Endothelial cell of umbilical vein (primary cell): ENCODE measurements around the gene RASGRF2.

ENCODE experiments used
- EZH2 ChIP-seq: IDR thresholded peaks from 2 replicates; pipeline ENCODE4 v1.6.1; 2012; ENCODE audit warnings: borderline replicate concordance, low read depth, mild to moderate bottlenecking, moderate library complexity, low read length, inconsistent platforms; ENCODE audit not compliant: severe bottlenecking
- POLR2A ChIP-seq: IDR thresholded peaks from 2 replicates; pipeline ENCODE4 v1.6.1; 2012; ENCODE audit warnings: low read depth, mild to moderate bottlenecking, control low read depth, low read length
- POLR2AphosphoS5 ChIP-seq: IDR thresholded peaks from 2 replicates; pipeline ENCODE4 v1.6.1; 2012; ENCODE audit warnings: low read depth, mild to moderate bottlenecking, control low read depth, low read length, moderate library complexity; ENCODE audit not compliant: insufficient read depth
- TF ChIP-seq, protein P1 (sequence below), 2 donors: IDR thresholded peaks; 1 replicate in 1 of 2; 2 replicates in 1 of 2; pipeline ENCODE4 v1.5.1; 2011; ENCODE audit warnings: low read length in 2 of 2, mild to moderate bottlenecking in 2 of 2, moderate library complexity in 2 of 2, control low read depth in 1 of 2, inconsistent platforms in 1 of 2, low read depth in 1 of 2; ENCODE audit not compliant: insufficient read depth in 1 of 2; ENCODE audit errors: extremely low read depth in 1 of 2

DNA sequence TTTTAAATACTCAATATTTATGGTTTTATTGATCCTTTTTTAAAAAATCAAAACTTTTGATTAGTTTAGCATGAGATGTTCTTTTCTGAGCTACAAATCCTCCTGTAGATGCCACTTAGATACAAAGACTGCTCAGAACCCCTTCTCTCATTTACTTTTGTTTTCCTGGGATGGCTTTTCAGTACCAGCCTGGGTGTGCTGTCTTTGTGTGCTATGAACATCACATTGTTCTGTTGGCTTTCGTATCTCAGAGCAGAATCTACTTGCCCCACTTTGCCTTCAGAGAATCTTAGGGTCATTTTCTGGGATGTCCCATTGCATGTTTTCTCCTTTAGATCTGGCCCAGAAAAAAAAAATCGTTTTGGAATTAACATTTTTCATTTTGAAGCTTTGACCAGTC, 85.9 kb downstream of the RASGRF2 start:
- TF ChIP-seq, protein P1, sequence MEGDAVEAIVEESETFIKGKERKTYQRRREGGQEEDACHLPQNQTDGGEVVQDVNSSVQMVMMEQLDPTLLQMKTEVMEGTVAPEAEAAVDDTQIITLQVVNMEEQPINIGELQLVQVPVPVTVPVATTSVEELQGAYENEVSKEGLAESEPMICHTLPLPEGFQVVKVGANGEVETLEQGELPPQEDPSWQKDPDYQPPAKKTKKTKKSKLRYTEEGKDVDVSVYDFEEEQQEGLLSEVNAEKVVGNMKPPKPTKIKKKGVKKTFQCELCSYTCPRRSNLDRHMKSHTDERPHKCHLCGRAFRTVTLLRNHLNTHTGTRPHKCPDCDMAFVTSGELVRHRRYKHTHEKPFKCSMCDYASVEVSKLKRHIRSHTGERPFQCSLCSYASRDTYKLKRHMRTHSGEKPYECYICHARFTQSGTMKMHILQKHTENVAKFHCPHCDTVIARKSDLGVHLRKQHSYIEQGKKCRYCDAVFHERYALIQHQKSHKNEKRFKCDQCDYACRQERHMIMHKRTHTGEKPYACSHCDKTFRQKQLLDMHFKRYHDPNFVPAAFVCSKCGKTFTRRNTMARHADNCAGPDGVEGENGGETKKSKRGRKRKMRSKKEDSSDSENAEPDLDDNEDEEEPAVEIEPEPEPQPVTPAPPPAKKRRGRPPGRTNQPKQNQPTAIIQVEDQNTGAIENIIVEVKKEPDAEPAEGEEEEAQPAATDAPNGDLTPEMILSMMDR (IDR thresholded peaks at IDR 0.05; ENCODE audit: extremely low read depth in 1 of 2, insufficient read depth in 1 of 2, low read depth in 1 of 2, low read length in 2 of 2): no peak
- TF ChIP-seq POLR2A (no peak), POLR2AphosphoS5 (no peak), EZH2 (no peak)
